Calu3 (cell line): Measurements from ENCODE around the gene TMEM92. TPM values are rescaled to one million over a fixed set of nuclear protein-coding genes. Genes with fewer than 3 reads are reported as not detected.

Experiments used
- BruUV-seq: library from RNA; stranded (reverse); fragments of 400-500 nt; replicated peaks from 2 replicates; lab custom pipeline; 2021; lab: Mats Ljungman, UMichigan
- CTCF ChIA-PET: fragments of 300-600 bp; sonication (Branson Sonifier 250); formaldehyde crosslinking; loops from one replicate; lab custom pipeline; 2022; ENCODE audit warnings: antibody characterized with exemption; lab: Charles Lee
- DNase-seq: peaks from one replicate; pipeline ENCODE4 v3.0.0; 2022
- H3K27ac Mint-ChIP-seq: one replicate; pipeline ENCODE4 v1.8.0; 2022; ENCODE audit warnings: mixed read lengths; ENCODE audit not compliant: unreplicated experiment
- H3K27me3 Mint-ChIP-seq: one replicate; pipeline ENCODE4 v1.8.0; 2022; ENCODE audit warnings: mixed read lengths; ENCODE audit not compliant: unreplicated experiment
- H3K36me3 Mint-ChIP-seq: one replicate; pipeline ENCODE4 v1.8.0; 2022; ENCODE audit warnings: mild to moderate bottlenecking, moderate library complexity, mixed read lengths; ENCODE audit not compliant: insufficient read depth, unreplicated experiment
- H3K4me1 Mint-ChIP-seq: one replicate; pipeline ENCODE4 v1.8.0; 2022; ENCODE audit warnings: mild to moderate bottlenecking, low read depth, mixed read lengths; ENCODE audit not compliant: unreplicated experiment
- H3K4me3 Mint-ChIP-seq: one replicate; pipeline ENCODE4 v1.8.0; 2022; ENCODE audit warnings: mild to moderate bottlenecking, low read depth, moderate library complexity, mixed read lengths; ENCODE audit not compliant: unreplicated experiment
- H3K9me3 Mint-ChIP-seq: one replicate; pipeline ENCODE4 v1.8.0; 2022; ENCODE audit warnings: low read depth, mixed read lengths; ENCODE audit not compliant: unreplicated experiment
- intact Hi-C: fragments of 100-400 bp; cut with micrococcal nuclease; formaldehyde crosslinking; loops from one replicate; pipeline ENCODE4 v1.10.0; 2022; ENCODE audit not compliant: unreplicated experiment
- total RNA-seq: library from RNA; stranded (reverse); gene quantifications from 2 replicates; pipeline ENCODE4 v1.2.3, GENCODE V29; 2022
- TF ChIP-seq, protein P1 (sequence below): fragments of 200-600 bp; IDR thresholded peaks from one replicate; pipeline ENCODE4 v1.8.0; 2022; ENCODE audit warnings: antibody characterized with exemption; ENCODE audit not compliant: unreplicated experiment

The TMEM92 gene
- total RNA-seq, 1 experiment from 2014 or later = 4.8 TPM

DNA sequence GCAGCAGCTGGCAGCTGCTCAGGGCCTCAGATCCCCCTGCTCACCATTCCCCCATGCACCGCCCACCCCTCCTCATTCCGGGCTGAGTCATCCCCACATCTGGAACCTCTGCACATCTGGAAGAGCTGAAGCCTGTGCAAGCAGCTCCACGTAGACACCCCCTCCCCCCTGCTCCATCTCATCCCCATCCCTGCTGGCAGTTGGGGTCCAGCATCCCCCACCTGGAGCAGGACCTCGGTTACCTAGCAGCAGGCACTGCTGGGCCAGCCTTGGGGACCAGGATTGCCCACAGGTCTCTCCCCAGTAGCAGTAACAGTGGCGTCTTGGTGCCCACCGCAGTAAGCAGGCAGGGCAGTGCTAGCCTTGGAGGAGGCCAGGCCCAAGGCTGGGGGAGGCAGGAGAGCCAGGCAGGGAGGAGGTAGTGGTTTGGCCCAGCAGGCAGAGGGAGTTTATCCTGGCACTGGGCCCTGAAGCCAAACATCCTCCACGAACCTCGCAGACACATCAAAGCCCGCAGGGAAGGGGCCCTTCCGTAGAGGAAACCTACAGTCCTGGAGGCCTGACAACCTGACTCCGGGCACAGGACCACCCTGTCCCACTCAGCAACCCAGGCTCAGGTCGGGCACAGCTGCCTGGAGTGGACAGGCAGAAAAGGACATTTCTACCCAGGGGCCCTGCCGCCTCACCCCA, 7.7 kb upstream of the TMEM92 start:
- CTCF ChIA-PET = interaction anchor here (1.1 to 1.9 kb wide), 3 partner anchors 48 to 66 kb away, joined by 4 to 7 read pairs (median 6); no protein-coding TSS in a partner anchor
- intact Hi-C loops = no loop called here
- peaks cover 15% of the 10 kb centered on the region for H3K4me1 Mint-ChIP-seq

DNA sequence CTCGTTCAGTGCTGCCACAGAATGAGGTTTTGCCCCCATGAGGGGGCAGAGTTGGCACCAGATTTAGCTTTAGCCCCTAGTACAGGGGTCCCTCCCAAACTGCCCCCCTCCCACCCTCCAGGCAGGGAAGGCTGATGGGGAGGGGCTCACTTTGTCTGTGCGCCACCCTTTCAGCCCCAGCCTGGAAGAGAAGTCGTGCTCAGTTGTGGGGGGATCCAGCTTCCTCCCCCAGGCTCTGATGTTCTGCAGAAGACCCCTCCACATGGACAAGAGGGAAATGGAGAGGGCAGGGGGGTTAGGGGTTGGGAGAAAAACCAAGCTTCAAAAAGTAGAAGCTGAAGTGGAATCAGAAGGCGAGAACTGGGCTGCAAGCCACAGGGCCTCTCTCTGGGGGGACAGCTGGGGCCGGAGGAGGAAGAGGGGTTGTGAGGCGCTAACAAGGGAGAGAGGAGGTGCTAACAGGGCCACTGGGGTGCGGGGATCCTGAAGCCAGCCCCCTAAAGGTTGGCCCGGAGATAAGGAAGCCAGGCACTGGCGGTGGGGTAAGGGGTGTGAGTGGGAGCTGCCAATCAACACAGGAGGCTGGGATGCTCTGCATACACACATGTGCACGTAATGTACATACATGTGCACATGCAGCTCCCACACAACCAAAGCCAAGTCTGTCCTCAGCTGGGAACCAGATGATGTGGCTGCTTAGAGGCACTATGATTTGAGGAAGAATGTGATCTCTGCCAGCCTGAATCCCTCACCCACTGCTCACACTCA, 7.0 kb upstream of the TMEM92 start:
- peaks cover 72% of the 10 kb centered on the region for H3K27me3 Mint-ChIP-seq
- H3K4me3 Mint-ChIP-seq = no peak overlapping the region
- no peak overlapping the region for H3K27ac Mint-ChIP-seq
- intact Hi-C loops = no loop called here
- H3K4me1 Mint-ChIP-seq = peaks cover 17% of the 10 kb centered on the region
- DNase-seq = no peak
- TF ChIP-seq, protein P1, sequence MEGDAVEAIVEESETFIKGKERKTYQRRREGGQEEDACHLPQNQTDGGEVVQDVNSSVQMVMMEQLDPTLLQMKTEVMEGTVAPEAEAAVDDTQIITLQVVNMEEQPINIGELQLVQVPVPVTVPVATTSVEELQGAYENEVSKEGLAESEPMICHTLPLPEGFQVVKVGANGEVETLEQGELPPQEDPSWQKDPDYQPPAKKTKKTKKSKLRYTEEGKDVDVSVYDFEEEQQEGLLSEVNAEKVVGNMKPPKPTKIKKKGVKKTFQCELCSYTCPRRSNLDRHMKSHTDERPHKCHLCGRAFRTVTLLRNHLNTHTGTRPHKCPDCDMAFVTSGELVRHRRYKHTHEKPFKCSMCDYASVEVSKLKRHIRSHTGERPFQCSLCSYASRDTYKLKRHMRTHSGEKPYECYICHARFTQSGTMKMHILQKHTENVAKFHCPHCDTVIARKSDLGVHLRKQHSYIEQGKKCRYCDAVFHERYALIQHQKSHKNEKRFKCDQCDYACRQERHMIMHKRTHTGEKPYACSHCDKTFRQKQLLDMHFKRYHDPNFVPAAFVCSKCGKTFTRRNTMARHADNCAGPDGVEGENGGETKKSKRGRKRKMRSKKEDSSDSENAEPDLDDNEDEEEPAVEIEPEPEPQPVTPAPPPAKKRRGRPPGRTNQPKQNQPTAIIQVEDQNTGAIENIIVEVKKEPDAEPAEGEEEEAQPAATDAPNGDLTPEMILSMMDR = no peak
- CTCF ChIA-PET = interaction anchor here (0.9 to 1.9 kb wide), 6 partner anchors 20 to 90 kb away, joined by 3 to 8 read pairs (median 4); partner anchors contain the start of gene COL1A1
- no peaks in the 10 kb centered on the region for H3K36me3 Mint-ChIP-seq
- no peaks in the 10 kb centered on the region for H3K9me3 Mint-ChIP-seq
- BruUV-seq = no TSS peak

More for the DNA sequence above, 7.7 kb upstream of the TMEM92 start:
- Mint-ChIP-seq H3K27me3 (peaks cover 76% of the 10 kb centered on the region), H3K9me3 (no peaks in the 10 kb centered on the region), H3K4me3 (no peak overlapping the region), H3K36me3 (no peaks in the 10 kb centered on the region), H3K27ac (no peak overlapping the region)
- TF ChIP-seq, protein P1 = no peak
- no TSS peak for BruUV-seq
- peak; percentile 83 for DNase-seq

DNA sequence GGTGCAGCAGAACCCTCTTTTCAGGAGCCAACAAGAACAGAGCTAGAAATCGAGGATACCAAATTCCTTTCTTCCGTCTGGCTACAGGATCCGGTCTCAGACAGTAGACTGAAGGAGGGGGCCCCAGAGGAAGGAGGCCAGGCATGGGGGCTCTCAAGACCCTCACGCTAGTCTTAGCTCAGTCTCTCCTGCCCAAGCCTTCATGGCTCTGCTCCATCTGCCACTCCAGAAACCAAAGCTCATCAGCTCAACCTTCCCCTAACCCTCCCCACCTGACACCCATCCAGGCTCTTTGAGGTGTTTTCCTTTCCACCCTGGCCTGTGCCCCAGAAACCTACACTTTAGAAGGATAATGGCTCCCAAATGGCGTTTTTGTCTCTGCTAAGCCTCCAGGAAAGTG, 6.2 kb upstream of the TMEM92 start:
- intact Hi-C loops = no loop called here
- peaks cover 6% of the 10 kb centered on the region for H3K36me3 Mint-ChIP-seq
- H3K9me3 Mint-ChIP-seq = no peaks in the 10 kb centered on the region
- peaks cover 24% of the 10 kb centered on the region for H3K4me1 Mint-ChIP-seq
- no peak overlapping the region for H3K27ac Mint-ChIP-seq
- TF ChIP-seq, protein P1 = no peak
- peaks cover 72% of the 10 kb centered on the region for H3K27me3 Mint-ChIP-seq
- no peak for DNase-seq
- no TSS peak for BruUV-seq
- CTCF ChIA-PET = interaction anchor here (0.9 to 1.9 kb wide), 6 partner anchors 19 to 90 kb away, joined by 3 to 8 read pairs (median 4); partner anchors contain the start of gene COL1A1
- no peak overlapping the region for H3K4me3 Mint-ChIP-seq

DNA sequence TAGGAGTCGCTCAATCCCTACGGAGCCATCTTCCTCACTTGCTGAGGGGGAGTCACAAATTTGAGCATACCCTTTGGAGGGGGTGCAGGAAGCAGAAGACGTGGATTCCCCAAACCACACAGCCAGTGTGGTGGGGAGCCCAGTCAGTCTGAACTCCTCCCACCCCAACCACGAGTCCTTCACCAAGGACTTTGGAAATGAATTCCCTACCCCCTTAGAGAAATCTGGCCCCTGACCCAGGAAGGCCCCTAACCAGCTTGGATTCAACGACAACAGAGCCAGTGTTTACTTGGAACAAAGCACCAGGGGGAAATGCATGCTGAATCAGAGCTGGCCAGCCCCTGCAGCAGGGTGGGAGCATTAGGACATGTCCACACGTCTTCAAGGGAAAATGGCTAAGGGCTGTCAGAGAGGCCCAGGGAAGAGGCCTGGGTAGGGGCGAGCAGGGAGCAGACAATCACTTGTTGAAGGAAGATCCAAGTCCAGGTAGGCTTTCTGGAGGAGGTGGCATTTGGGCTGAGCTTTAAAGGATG, 5.5 kb upstream of the TMEM92 start:
- Mint-ChIP-seq H3K36me3 (peaks cover 6% of the 10 kb centered on the region), H3K9me3 (no peaks in the 10 kb centered on the region), H3K27me3 (peaks cover 68% of the 10 kb centered on the region), H3K4me1 (peaks cover 26% of the 10 kb centered on the region), H3K27ac (no peak overlapping the region), H3K4me3 (no peak overlapping the region)
- intact Hi-C loops = no loop called here
- no TSS peak for BruUV-seq
- TF ChIP-seq, protein P1 = no peak
- DNase-seq = no peak
- CTCF ChIA-PET = interaction anchor here (0.6 to 2.2 kb wide), 7 partner anchors 10 to 123 kb away, joined by 3 to 14 read pairs (median 4); partner anchors contain the start of gene COL1A1
